GM12892 (cell line): Measurements from ENCODE around the gene MRPL23.

Experiments
- POLR2A ChIP-seq: IDR thresholded peaks from 2 replicates; pipeline ENCODE4 v1.6.1; 2011; ENCODE audit warnings: low read depth, low read length, control low read depth
- POLR2AphosphoS5 ChIP-seq: IDR thresholded peaks from 2 replicates; pipeline ENCODE4 v1.6.1; 2011; ENCODE audit warnings: low read depth, low read length, control low read depth
- TAF1 ChIP-seq: IDR thresholded peaks from 2 replicates; pipeline ENCODE4 v1.6.1; 2011; ENCODE audit warnings: low read depth, mild to moderate bottlenecking, control low read depth, low read length, borderline replicate concordance

DNA sequence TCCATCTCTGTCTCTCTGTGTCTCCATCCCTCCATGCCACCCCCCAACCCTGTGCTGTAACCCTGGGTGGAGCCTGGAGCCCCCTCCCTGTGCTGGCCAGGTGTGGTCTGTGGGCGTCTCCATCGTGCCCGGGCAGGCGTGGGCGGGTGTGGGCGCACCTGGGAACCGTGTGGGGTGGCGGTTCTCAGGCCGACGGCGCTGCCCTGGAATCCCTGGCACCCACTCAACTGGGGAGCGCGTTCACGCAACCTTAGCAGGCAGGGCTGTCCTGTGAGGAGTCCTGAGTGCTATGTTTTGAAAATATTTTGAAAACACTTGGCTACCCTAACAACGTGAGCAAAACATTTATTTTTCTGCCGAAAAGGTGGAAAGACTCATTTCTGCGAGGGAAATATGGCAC lies 23.0 kb upstream of the MRPL23 start:
- no peak for TF ChIP-seq TAF1
- TF ChIP-seq POLR2A, result no peak
- no peak for TF ChIP-seq POLR2AphosphoS5
